IPS DF 6.9 (cell line): Measurements from ENCODE around the gene STT3B.

ENCODE experiments used
- DNase-seq: peaks from one replicate; pipeline ENCODE4 v3.0.0-alpha.2; 2013; ENCODE audit warnings: low read depth, low spot score
- H3K27ac ChIP-seq: one replicate; pipeline ENCODE4 v1.5.1; 2013; ENCODE audit warnings: low read length, control low read depth
- H3K27me3 ChIP-seq: 2 replicates; pipeline ENCODE4 v1.6.1; 2013; ENCODE audit warnings: mild to moderate bottlenecking, low read length; ENCODE audit not compliant: control insufficient read depth, insufficient read depth
- H3K36me3 ChIP-seq: 2 replicates; pipeline ENCODE4 v1.6.1; 2013; ENCODE audit warnings: low read length; ENCODE audit not compliant: control insufficient read depth, insufficient read depth
- H3K4me1 ChIP-seq: 2 replicates; pipeline ENCODE4 v1.6.1; 2013; ENCODE audit warnings: low read length; ENCODE audit not compliant: control insufficient read depth, insufficient read depth
- H3K4me3 ChIP-seq: 2 replicates; pipeline ENCODE4 v1.5.1; 2013; ENCODE audit warnings: mild to moderate bottlenecking, low read length
- H3K9me3 ChIP-seq: 2 replicates; pipeline ENCODE4 v1.6.1; 2013; ENCODE audit warnings: low read length, inconsistent platforms; ENCODE audit not compliant: control insufficient read depth, insufficient read depth
- WGBS: extraction: QIAGEN DNeasy Blood & Tissue Kit; methylation state at CpG from one replicate; pipeline ENCODE4 v1.1.7; 2013; ENCODE audit warnings: mixed read lengths, missing lambda C conversion rate; ENCODE audit not compliant: insufficient read length, insufficient coverage; 5-methylcytosine and 5-hydroxymethylcytosine counted together

Gene STT3B

DNA sequence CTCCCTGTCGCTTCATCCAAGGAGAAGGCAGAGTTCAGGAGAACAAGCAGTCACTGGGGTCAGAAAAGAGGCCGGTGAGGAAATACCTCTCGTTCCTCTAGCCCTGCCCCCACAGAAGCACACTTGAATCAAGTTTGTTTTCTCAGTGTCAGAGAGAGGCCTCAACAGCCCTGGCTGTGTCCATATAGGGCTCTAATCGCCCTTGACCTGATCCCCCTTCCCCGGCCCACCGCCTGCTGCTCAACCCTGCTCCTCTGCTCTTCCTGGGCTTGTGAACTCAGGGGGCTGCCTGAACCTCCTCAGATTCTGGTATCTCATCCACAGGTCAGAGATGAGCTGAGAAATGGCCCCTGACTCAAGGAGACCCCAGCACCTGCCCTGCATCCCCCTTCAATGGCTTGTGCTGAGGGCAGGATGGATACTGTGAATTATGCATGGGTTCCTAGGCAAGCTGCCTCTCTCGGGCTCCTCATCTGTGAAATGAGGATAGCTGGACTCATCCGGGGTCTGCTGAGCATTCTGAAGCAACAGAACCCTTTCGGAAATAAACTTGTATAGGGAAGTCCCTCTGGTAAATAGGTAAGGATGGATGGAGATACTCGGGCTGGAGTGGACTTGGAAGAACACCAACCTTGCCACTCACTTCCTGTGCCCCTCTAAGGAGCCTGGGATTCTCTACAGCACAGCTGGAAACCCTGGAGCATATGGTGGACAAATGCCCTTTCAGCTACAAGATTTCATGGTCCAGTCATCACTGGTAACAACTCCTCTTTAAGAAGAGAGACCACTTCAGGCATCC, 147.5 kb downstream of the STT3B start:
- no CpG with 5 or more reads among the region's 10 CpGs for WGBS
- no peak overlapping the region for H3K27ac ChIP-seq
- H3K27me3 ChIP-seq = no peaks in the 10 kb centered on the region

More for the DNA sequence above, 147.5 kb downstream of the STT3B start:
- Histone ChIP-seq H3K36me3 (peaks cover 9% of the 10 kb centered on the region), H3K9me3 (no peaks in the 10 kb centered on the region), H3K4me1 (no peaks in the 10 kb centered on the region), H3K4me3 (no peak overlapping the region)
- no peak for DNase-seq
